Small intestine (tissue), 7 donors: ENCODE measurements around the gene PNMA8B. TPM values are rescaled to one million over a fixed set of nuclear protein-coding genes. Genes with fewer than 3 reads are reported as not detected.
"Not testable (repeated sequence)": the region's sequence is repeated elsewhere in the genome, so short reads cannot be mapped to it uniquely, and the experiment has no call there.

Source experiments
- DNase-seq, 2 donors: peaks; one replicate each; pipeline versions ENCODE4 v3.0.0 to v3.0.0-alpha.2; 2013
- FAIRE-seq: peaks from 2 replicates; lab custom pipeline; 2012; peaks lifted over from hg19 to GRCh38; lab: Jason Lieb, UNC
- H3K27ac ChIP-seq, 3 donors: one replicate each; pipeline ENCODE4 v1.5.1; 2013; ENCODE audit warnings: low read length in 2 of 3, mild to moderate bottlenecking in 2 of 3, control low read depth in 1 of 3, inconsistent platforms in 1 of 3, low read depth in 1 of 3, moderate library complexity in 1 of 3
- H3K27me3 ChIP-seq, 3 donors: one replicate each; pipeline ENCODE4 v1.6.1; 2013; ENCODE audit warnings: low read length in 3 of 3, inconsistent platforms in 1 of 3; ENCODE audit not compliant: control insufficient read depth in 3 of 3, insufficient read depth in 3 of 3
- H3K36me3 ChIP-seq, 3 donors: one replicate each; pipeline ENCODE4 v1.6.1; 2013; ENCODE audit warnings: low read length in 3 of 3, inconsistent platforms in 1 of 3, low read depth in 1 of 3, mild to moderate bottlenecking in 1 of 3, moderate library complexity in 1 of 3; ENCODE audit not compliant: control insufficient read depth in 3 of 3, insufficient read depth in 2 of 3
- H3K4me1 ChIP-seq, 3 donors: one replicate each; pipeline ENCODE4 v1.6.1; 2013; ENCODE audit warnings: low read length in 2 of 3, inconsistent platforms in 1 of 3, low read depth in 1 of 3, mild to moderate bottlenecking in 1 of 3, moderate library complexity in 1 of 3; ENCODE audit not compliant: control insufficient read depth in 3 of 3, insufficient read depth in 2 of 3
- H3K4me3 ChIP-seq, 3 donors: one replicate each; pipeline ENCODE4 v1.5.1; 2013; ENCODE audit warnings: low read length in 3 of 3, control low read depth in 1 of 3, inconsistent platforms in 1 of 3, low read depth in 1 of 3, mild to moderate bottlenecking in 1 of 3, moderate library complexity in 1 of 3
- H3K9me3 ChIP-seq, 2 donors: one replicate each; pipeline ENCODE4 v1.6.1; 2013; ENCODE audit warnings: low read depth in 1 of 2, low read length in 1 of 2; ENCODE audit not compliant: control insufficient read depth in 2 of 2, insufficient read depth in 1 of 2
- WGBS, 3 donors: extraction: QIAGEN DNeasy Blood & Tissue Kit; methylation state at CpG; one replicate each; pipeline ENCODE4 v1.1.7; 2013; 5-methylcytosine and 5-hydroxymethylcytosine counted together
- polyA plus RNA-seq, 4 donors: library from polyadenylated mRNA; stranded (reverse) in 3 of 4; unstranded in 1 of 4; fragments of 200-250 nt in 3 of 4; fragments of 120-200 nt in 1 of 4; gene quantifications; one replicate each; pipeline versions ENCODE4 v1.2.1 to v1.2.3, GENCODE V29; 2013
- donor health status: healthy with polysubstance abuse.
- donor health status: control.
- donor health status: control.
- donor health status: Bipolar disorder and iron deficiency.
- donor health status: healthy.

PNMA8B gene
- polyA plus RNA-seq, 4 donors = 1.0 to 1.3 TPM; not detected in 2

- Histone ChIP-seq H3K36me3 (no peaks in the 10 kb centered on the region), H3K27me3 (peaks cover 0 to 3% (median 0%) of the 10 kb centered on the region in 3 donors), H3K27ac (no peak overlapping the region), H3K4me1 (no peaks in the 10 kb centered on the region), H3K9me3 (peaks cover 0 to 13% of the 10 kb centered on the region in 2 donors), H3K4me3 (no peak overlapping the region)
- no peak for DNase-seq
- WGBS, 3 donors = 58 to 79% (median 73%) methylated on average over 2 of the region's 2 CpGs
- no peak for FAIRE-seq
These were observed 12.5 kb upstream of the PNMA8B start for GRCh38 chr19:46508206-46508605.

GRCh38 chr19:46503848-46504453 lies 8.3 kb upstream of the PNMA8B start:
- H3K4me1 ChIP-seq = no peaks in the 10 kb centered on the region
- H3K27me3 ChIP-seq = peaks cover 0 to 3% (median 2%) of the 10 kb centered on the region in 3 donors
- FAIRE-seq = no peak
- no peaks in the 10 kb centered on the region for H3K36me3 ChIP-seq
- H3K9me3 ChIP-seq = peaks cover 0 to 6% of the 10 kb centered on the region in 2 donors
- H3K27ac ChIP-seq = no peak overlapping the region
- 68 to 73% (median 71%) methylated on average over 17 of the region's 17 CpGs for WGBS, 3 donors
- DNase-seq = no peak
- H3K4me3 ChIP-seq = no peak overlapping the region

- Histone ChIP-seq H3K9me3 (peaks cover 0 to 6% of the 10 kb centered on the region in 2 donors), H3K4me1 (no peaks in the 10 kb centered on the region), H3K36me3 (no peaks in the 10 kb centered on the region), H3K4me3 (no peak overlapping the region), H3K27me3 (peaks cover 0 to 3% (median 2%) of the 10 kb centered on the region in 3 donors), H3K27ac (no peak overlapping the region)
- FAIRE-seq = no peak
- no peak for DNase-seq
- WGBS, 3 donors = 82 to 90% (median 83%) methylated on average over 5 of the region's 5 CpGs
These were observed 7.2 kb upstream of the PNMA8B start for GRCh38 chr19:46502891-46503290.

- FAIRE-seq (no peak), DNase-seq (no peak)
- WGBS, 3 donors = 63 to 68% (median 68%) methylated on average over 4 of the region's 4 CpGs
- Histone ChIP-seq H3K36me3 (no peaks in the 10 kb centered on the region), H3K27ac (no peak overlapping the region), H3K9me3 (peaks cover 0 to 1% of the 10 kb centered on the region in 2 donors), H3K4me1 (peaks cover 0 to 5% (median 0%) of the 10 kb centered on the region in 3 donors), H3K27me3 (peaks cover under 1 to 20% (median 5%) of the 10 kb centered on the region in 3 donors), H3K4me3 (no peak overlapping the region)
These were observed 4.0 kb upstream of the PNMA8B start for GRCh38 chr19:46499692-46500091.

- Histone ChIP-seq H3K4me3 (no peak overlapping the region), H3K27ac (no peak overlapping the region), H3K36me3 (no peaks in the 10 kb centered on the region), H3K4me1 (peaks cover 0 to 17% (median 0%) of the 10 kb centered on the region in 3 donors), H3K9me3 (no peaks in the 10 kb centered on the region), H3K27me3 (peaks cover 3 to 36% (median 23%) of the 10 kb centered on the region in 3 donors)
- DNase-seq = no peak
- no peak for FAIRE-seq
- 78 to 82% (median 78%) methylated on average over 8 of the region's 8 CpGs for WGBS, 3 donors
These were observed 2.1 kb upstream of the PNMA8B start for GRCh38 chr19:46497773-46498172.

DNA sequence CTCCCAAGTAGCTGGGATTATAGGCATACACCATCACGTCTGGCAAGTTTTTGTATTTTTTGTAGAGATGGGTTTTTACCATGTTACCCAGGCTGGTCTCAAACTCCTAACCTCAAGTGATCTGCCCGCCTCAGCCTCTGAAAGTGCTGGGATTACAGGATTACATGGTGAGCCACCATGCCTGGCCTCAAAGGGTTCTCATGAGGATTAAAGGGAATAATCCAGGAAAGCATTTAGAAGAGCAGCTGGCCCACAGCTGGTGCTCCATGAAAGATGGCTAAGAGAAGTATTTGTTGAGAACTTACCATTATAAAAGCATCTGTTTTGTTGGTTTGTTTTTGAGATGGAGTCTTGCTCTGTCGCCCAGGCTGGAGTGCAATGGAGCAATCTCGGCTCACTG lies 1.2 kb upstream of the PNMA8B start:
- H3K9me3 ChIP-seq, H3K27ac ChIP-seq, H3K36me3 ChIP-seq, DNase-seq, FAIRE-seq, H3K4me3 ChIP-seq: not testable (repeated sequence)
- WGBS, 3 donors = 73 to 87% (median 86%) methylated on average over 4 of the region's 4 CpGs
- Histone ChIP-seq H3K27me3 (peaks cover 8 to 45% (median 28%) of the 10 kb centered on the region in 3 donors), H3K4me1 (peaks cover 0 to 18% (median 0%) of the 10 kb centered on the region in 3 donors)

- Histone ChIP-seq H3K9me3 (no peaks in the 10 kb centered on the region), H3K27me3 (peaks cover 8 to 50% (median 28%) of the 10 kb centered on the region in 3 donors), H3K4me3 (no peak overlapping the region), H3K36me3 (no peaks in the 10 kb centered on the region), H3K27ac (no peak overlapping the region), H3K4me1 (peaks cover 0 to 18% (median 0%) of the 10 kb centered on the region in 3 donors)
- FAIRE-seq = no peak
- WGBS, 3 donors = 69 to 86% (median 84%) methylated on average over 6 of the region's 6 CpGs
- no peak for DNase-seq
These were observed 637 bp upstream of the PNMA8B start for GRCh38 chr19:46496304-46496703.

DNA sequence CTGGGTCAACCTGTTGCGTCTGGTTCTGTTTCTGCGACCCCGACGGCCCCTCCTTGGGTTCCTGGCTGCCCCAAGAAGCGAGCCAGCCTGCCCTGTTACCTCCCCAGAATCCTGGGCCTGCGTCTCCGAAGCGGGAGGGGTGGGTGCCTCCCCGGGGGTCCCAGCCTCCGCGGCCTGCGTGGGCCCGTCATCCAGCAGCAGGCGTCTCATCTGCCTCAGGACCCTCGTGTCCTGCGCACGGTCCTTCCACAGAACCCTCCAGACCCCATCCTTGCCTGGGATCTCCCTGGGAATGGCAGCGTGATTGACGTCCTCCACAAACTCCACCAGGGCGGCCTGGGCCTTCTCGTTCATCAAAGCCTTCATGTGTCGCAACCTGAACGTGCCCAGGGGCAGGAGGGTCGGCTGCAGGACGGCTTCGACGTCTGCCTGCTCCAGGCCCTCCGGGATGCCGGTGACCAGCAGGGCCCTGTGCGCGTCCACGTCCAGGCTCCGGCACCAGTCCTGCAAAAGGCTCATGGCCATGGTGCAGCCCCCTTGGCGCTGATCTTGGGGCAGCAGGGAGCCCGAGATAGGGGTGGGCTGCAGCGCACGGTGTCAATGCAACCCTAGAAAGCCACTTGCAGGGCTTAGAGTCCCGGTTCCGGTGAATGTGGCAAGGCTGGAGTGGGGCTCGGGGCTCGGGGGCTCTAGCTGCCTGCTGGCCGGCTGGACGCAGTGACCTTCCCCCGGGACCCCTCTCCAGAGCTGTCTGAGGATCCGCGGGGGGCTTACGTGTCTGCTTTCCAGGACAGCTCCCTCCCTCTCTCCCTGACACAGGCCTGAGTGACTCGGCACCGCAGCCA lies 504 bp downstream of the PNMA8B start:
- H3K4me1 ChIP-seq = peaks cover 0 to 18% (median 0%) of the 10 kb centered on the region in 3 donors
- H3K9me3 ChIP-seq = no peaks in the 10 kb centered on the region
- H3K4me3 ChIP-seq = peak overlapping the region in 1 of 3 donors; percentile 38
- H3K36me3 ChIP-seq = no peaks in the 10 kb centered on the region
- peak overlapping the region in 1 of 3 donors; percentile 51 for H3K27ac ChIP-seq
- FAIRE-seq (no peak), DNase-seq (no peak)
- WGBS, 3 donors = 21 to 31% (median 28%) methylated on average over 47 to 49 of the region's 49 CpGs
- peaks cover 10 to 58% (median 30%) of the 10 kb centered on the region in 3 donors for H3K27me3 ChIP-seq
